GM12875 (cell line): ENCODE results near the gene MORC1.

Experiments
- H3K4me3 ChIP-seq: one replicate; pipeline ENCODE4 v1.5.1; 2011; ENCODE audit warnings: low read depth, low read length, control low read depth
- CTCF ChIP-seq: IDR thresholded peaks from 2 replicates; pipeline ENCODE4 v1.5.1; 2011; ENCODE audit warnings: low read depth, mild to moderate bottlenecking, control low read depth, inconsistent platforms, low read length, moderate library complexity, borderline replicate concordance; ENCODE audit not compliant: insufficient read depth

MORC1 gene

GRCh38 chr3:108972482-108972881 is 145.5 kb downstream of the MORC1 start:
- TF ChIP-seq CTCF = no peak
- no peak overlapping the region for H3K4me3 ChIP-seq

- TF ChIP-seq CTCF = no peak
- H3K4me3 ChIP-seq = no peak overlapping the region
Measured at GRCh38 chr3:108970561-108970960, 147.4 kb downstream of the MORC1 start.

GRCh38 chr3:108966773-108967172 is 151.2 kb downstream of the MORC1 start:
- no peak for TF ChIP-seq CTCF

GRCh38 chr3:108959017-108959416 is 158.9 kb downstream of the MORC1 start:
- no peak overlapping the region for H3K4me3 ChIP-seq
- TF ChIP-seq CTCF = no peak

More at GRCh38 chr3:108966773-108967172, 151.2 kb downstream of the MORC1 start:
- H3K4me3 ChIP-seq = no peak overlapping the region

GRCh38 chr3:108953700-108954099 is 164.2 kb downstream of the MORC1 start, which contains the start of gene GUCA1C:
Gene GUCA1C, minus strand, starts transcription at chr3:108953879. Its CDS starts 117 bp downstream, at chr3:108953762.
- no peak within 1 kb of the TSS for H3K4me3 ChIP-seq
- TF ChIP-seq CTCF = no peak

- no peak for TF ChIP-seq CTCF
- no peak overlapping the region for H3K4me3 ChIP-seq
Measured at GRCh38 chr3:108953210-108953609, 164.7 kb downstream of the MORC1 start.

- TF ChIP-seq CTCF = no peak
- H3K4me3 ChIP-seq = no peak overlapping the region
Measured at GRCh38 chr3:108951820-108952501, 166.0 kb downstream of the MORC1 start.
